Uterus (tissue), 2 donors: ENCODE measurements around the gene FARS2.

Experiments
- CTCF ChIP-seq, 4 experiments: fragments of 200-600 bp in 2 of 4; fragments of 450-650 bp in 2 of 4; sonication (generic) in 2 of 4; IDR thresholded peaks; one replicate each; pipeline ENCODE4 v1.5.1; 2016 to 2019; ENCODE audit warnings: antibody characterized with exemption in 4 of 4, mild to moderate bottlenecking in 2 of 4, moderate library complexity in 1 of 4
- POLR2A ChIP-seq, 2 donors: fragments of 450-650 bp; IDR thresholded peaks; one replicate each; pipeline ENCODE4 v1.6.1; 2016; ENCODE audit warnings: antibody characterized with exemption in 2 of 2, mild to moderate bottlenecking in 1 of 2, moderate library complexity in 1 of 2

GRCh38 chr6:5736016-5736738 is 474.9 kb downstream of the FARS2 start:
- TF ChIP-seq CTCF (IDR thresholded peaks at IDR 0.05) (no peak), POLR2A (IDR thresholded peaks at IDR 0.05) (no peak)
